Endothelial cell of umbilical vein (primary cell): ENCODE data around the gene CTNND2. TPM values are rescaled to one million over a fixed set of nuclear protein-coding genes. Genes with fewer than 3 reads are reported as not detected.

ENCODE experiments used
- BruUV-seq: library from RNA; stranded (reverse); fragments of 400-500 nt; replicated peaks from 2 replicates; lab custom pipeline; 2021; lab: Mats Ljungman, UMichigan
- CTCF ChIA-PET: fragments of 300-600, 350-600 bp; sonication (Branson Sonifier 250); formaldehyde crosslinking; loops from one replicate; lab custom pipeline; 2021; ENCODE audit warnings: antibody characterized with exemption, inconsistent platforms; lab: Charles Lee
- POLR2A ChIA-PET: fragments of 300-600, 350-600 bp; sonication (Branson Sonifier 250); formaldehyde crosslinking; loops from one replicate; lab custom pipeline; 2021; ENCODE audit warnings: antibody characterized with exemption, inconsistent platforms; lab: Charles Lee
- DNase-seq: peaks from one replicate; pipeline ENCODE4 v3.0.0-alpha.2; 2011; ENCODE audit warnings: low read depth, low spot score
- FAIRE-seq: peaks from 2 replicates; lab custom pipeline; 2011; peaks lifted over from hg19 to GRCh38; lab: Jason Lieb, UNC
- H2AFZ ChIP-seq: 2 replicates; pipeline ENCODE4 v1.6.0; 2012; ENCODE audit warnings: low read depth, low read length, control low read depth, inconsistent platforms
- H3K27ac ChIP-seq: 2 replicates; pipeline ENCODE4 v1.5.1; 2011; ENCODE audit warnings: low read depth, mild to moderate bottlenecking, control low read depth, low read length, moderate library complexity; ENCODE audit not compliant: insufficient read depth
- H3K27me3 ChIP-seq, 2 experiments: 2 replicates each; pipeline versions ENCODE4 v1.6.0 to v1.6.1; 2011; ENCODE audit warnings: low read length in 2 of 2, mixed read lengths in 1 of 2; ENCODE audit not compliant: control insufficient read depth in 2 of 2, insufficient read depth in 2 of 2
- H3K36me3 ChIP-seq, 2 experiments: 2 replicates in 1 of 2; 3 replicates in 1 of 2; pipeline ENCODE4 v1.5.1; 2011; ENCODE audit warnings: low read length in 2 of 2, mild to moderate bottlenecking in 1 of 2, moderate library complexity in 1 of 2; ENCODE audit not compliant: control insufficient read depth in 2 of 2, insufficient read depth in 2 of 2; ENCODE audit errors: extremely low read depth in 1 of 2
- H3K4me1 ChIP-seq: 3 replicates; pipeline ENCODE4 v1.5.1; 2011; ENCODE audit warnings: mild to moderate bottlenecking, low read length; ENCODE audit not compliant: control insufficient read depth, insufficient read depth; ENCODE audit errors: extremely low read depth
- H3K4me2 ChIP-seq: 2 replicates; pipeline ENCODE4 v1.6.1; 2011; ENCODE audit warnings: low read length, control low read depth, mixed read lengths; ENCODE audit not compliant: insufficient read depth
- H3K4me3 ChIP-seq, 3 experiments: fragments of 200-600 bp in 1 of 3; sonication (generic), shearing (Covaris generic) in 1 of 3; replicated peaks in 1 of 3; 2 replicates each; pipeline ENCODE4 v1.5.1; 2011 to 2016; ENCODE audit warnings: control low read depth in 3 of 3, low read length in 3 of 3, mild to moderate bottlenecking in 2 of 3, inconsistent platforms in 1 of 3, low read depth in 1 of 3, moderate library complexity in 1 of 3; ENCODE audit not compliant: insufficient read depth in 1 of 3
- H3K79me2 ChIP-seq: 2 replicates; pipeline ENCODE4 v1.6.0; 2012; ENCODE audit warnings: low read length, inconsistent platforms; ENCODE audit not compliant: control insufficient read depth, insufficient read depth
- H3K9ac ChIP-seq: replicated peaks from 2 replicates; pipeline ENCODE3; 2011; ENCODE audit warnings: low read length, control low read depth; ENCODE audit not compliant: insufficient read depth; ENCODE audit errors: extremely low read depth
- H3K9me1 ChIP-seq: replicated peaks from 3 replicates; pipeline ENCODE4 v1.6.0; 2011; ENCODE audit warnings: mild to moderate bottlenecking, low read length; ENCODE audit not compliant: control insufficient read depth, insufficient read depth; ENCODE audit errors: extremely low read depth
- H3K9me3 ChIP-seq: replicated peaks from 2 replicates; pipeline ENCODE4 v1.5.1; 2012; ENCODE audit warnings: low read length, inconsistent platforms; ENCODE audit not compliant: control insufficient read depth, insufficient read depth
- H4K20me1 ChIP-seq: replicated peaks from 2 replicates; pipeline ENCODE3; 2011; ENCODE audit warnings: mild to moderate bottlenecking, low read length; ENCODE audit not compliant: control insufficient read depth, insufficient read depth; ENCODE audit errors: extremely low read depth
- EZH2 ChIP-seq: IDR thresholded peaks from 2 replicates; pipeline ENCODE4 v1.6.1; 2012; ENCODE audit warnings: borderline replicate concordance, low read depth, mild to moderate bottlenecking, moderate library complexity, low read length, inconsistent platforms; ENCODE audit not compliant: severe bottlenecking
- GATA2 ChIP-seq: IDR thresholded peaks from 2 replicates; pipeline ENCODE4 v1.7.0; 2011; ENCODE audit warnings: low read depth, mild to moderate bottlenecking, moderate library complexity, mixed read lengths, low read length; ENCODE audit not compliant: insufficient read length, insufficient read depth
- JUN ChIP-seq: IDR thresholded peaks from 2 replicates; pipeline ENCODE4 v1.6.1; 2011; ENCODE audit warnings: borderline replicate concordance, low read depth; ENCODE audit not compliant: insufficient read length, insufficient read depth
- MYC ChIP-seq: IDR thresholded peaks from one replicate; pipeline ENCODE4 v1.6.1; 2011; ENCODE audit warnings: mild to moderate bottlenecking, low read depth, low read length
- POLR2A ChIP-seq: IDR thresholded peaks from 2 replicates; pipeline ENCODE4 v1.6.1; 2012; ENCODE audit warnings: low read depth, mild to moderate bottlenecking, control low read depth, low read length
- POLR2AphosphoS5 ChIP-seq: IDR thresholded peaks from 2 replicates; pipeline ENCODE4 v1.6.1; 2012; ENCODE audit warnings: low read depth, mild to moderate bottlenecking, control low read depth, low read length, moderate library complexity; ENCODE audit not compliant: insufficient read depth
- dilution Hi-C: fragments of 300-500 bp; cut with MboI; formaldehyde crosslinking; loops from one replicate; pipeline ENCODE4 v1.15.0; 2019; ENCODE audit warnings: low sequenced_read_pairs; ENCODE audit not compliant: extremely low pct_ligation_motif_present
- intact Hi-C: fragments of 100-400 bp; cut with micrococcal nuclease; formaldehyde crosslinking; loops from one replicate; pipeline ENCODE4 v1.10.0; 2022
- polyA plus RNA-seq, 4 experiments: library from polyadenylated mRNA; depleted of rRNA in 3 of 4; stranded (reverse) in 3 of 4; unstranded in 1 of 4; fragments of >200 nt; gene quantifications; 2 replicates each; pipeline versions ENCODE4 v1.2.1 to v1.2.3, GENCODE V29; 2011 to 2012; ENCODE audit warnings: missing spikeins in 1 of 4
- total RNA-seq: library from RNA; stranded (reverse); gene quantifications from 2 replicates; pipeline ENCODE4 v1.2.3, GENCODE V29; 2021

CTNND2 gene
- total and polyA plus RNA-seq, 2 donors (not counting 3 experiments of a cell fraction or from before 2014, with no cell fraction given), result not detected

- H3K36me3 ChIP-seq, result no peaks in the 10 kb centered on the region
- H3K4me1 ChIP-seq, result no peaks in the 10 kb centered on the region
- FAIRE-seq (no peak), DNase-seq (no peak)
- H3K9ac ChIP-seq, result no peak overlapping the region
- no peaks in the 10 kb centered on the region for H3K27me3 ChIP-seq
- no peaks in the 10 kb centered on the region for H3K79me2 ChIP-seq
- no peaks in the 10 kb centered on the region for H3K9me1 ChIP-seq
- no peak overlapping the region for H3K27ac ChIP-seq
- TF ChIP-seq POLR2A (no peak), MYC (no peak), POLR2AphosphoS5 (no peak), EZH2 (no peak), GATA2 (no peak)
- no peak overlapping the region for H2AFZ ChIP-seq
- H3K4me2 ChIP-seq, result no peak overlapping the region
- H4K20me1 ChIP-seq, result no peaks in the 10 kb centered on the region
- intact Hi-C loops, result no loop called here
- no TSS peak for BruUV-seq
- ChIA-PET CTCF (no interaction called here), POLR2A (no interaction called here)
- no peak overlapping the region for H3K4me3 ChIP-seq
- dilution Hi-C loops, result no loop called here
- peaks cover 2% of the 10 kb centered on the region for H3K9me3 ChIP-seq
Measured at GRCh38 chr5:11588803-11589202, 315.4 kb downstream of the CTNND2 start.

- no peaks in the 10 kb centered on the region for H3K27me3 ChIP-seq
- TF ChIP-seq EZH2 (no peak), JUN (no peak)
- CTCF ChIA-PET, result no interaction called here
- BruUV-seq, result no TSS peak
- intact Hi-C loops, result no loop called here
- FAIRE-seq (no peak), DNase-seq (no peak)
- dilution Hi-C loops, result no loop called here
- no peak overlapping the region for H2AFZ ChIP-seq
- no peak overlapping the region for H3K4me3 ChIP-seq
- no peak overlapping the region for H3K27ac ChIP-seq
- POLR2A ChIA-PET, result no interaction called here
- H4K20me1 ChIP-seq, result no peaks in the 10 kb centered on the region
- no peaks in the 10 kb centered on the region for H3K36me3 ChIP-seq
- H3K4me1 ChIP-seq, result no peaks in the 10 kb centered on the region
- H3K9ac ChIP-seq, result no peak overlapping the region
- H3K4me2 ChIP-seq, result no peak overlapping the region
- no peaks in the 10 kb centered on the region for H3K9me1 ChIP-seq
- H3K79me2 ChIP-seq, result no peaks in the 10 kb centered on the region
- peaks cover 2% of the 10 kb centered on the region for H3K9me3 ChIP-seq
Measured at GRCh38 chr5:11584017-11584416, 320.2 kb downstream of the CTNND2 start.
